OCI-LY7 (cell line): Measurements from ENCODE around the gene PRKN. TPM values are rescaled to one million over a fixed set of nuclear protein-coding genes. Genes with fewer than 3 reads are reported as not detected.
"Not testable (repeated sequence)": the region's sequence is repeated elsewhere in the genome, so short reads cannot be mapped to it uniquely, and the experiment has no call there.

Experiments used
- BruUV-seq: library from RNA; stranded (reverse); fragments of 400-500 nt; replicated peaks from 2 replicates; lab custom pipeline; 2021; lab: Mats Ljungman, UMichigan
- CTCF ChIA-PET: fragments of 300-600 bp; sonication (Branson Sonifier 250); formaldehyde crosslinking; loops from one replicate; lab custom pipeline; 2022; ENCODE audit warnings: antibody characterized with exemption; ENCODE audit not compliant: unreplicated experiment; lab: Charles Lee
- POLR2A ChIA-PET: fragments of 300-600 bp; sonication (Branson Sonifier 250); formaldehyde crosslinking; loops from one replicate; lab custom pipeline; 2022; ENCODE audit warnings: antibody characterized with exemption; lab: Charles Lee
- DNase-seq: peaks from one replicate; pipeline ENCODE4 v3.0.0-alpha.2; 2015; ENCODE audit warnings: low spot score
- H2AFZ ChIP-seq: fragments of 200-600 bp; sonication (generic), shearing (Covaris generic); 2 replicates; pipeline ENCODE4 v1.6.1; 2014; ENCODE audit warnings: mild to moderate bottlenecking, antibody characterized with exemption, low read length, moderate library complexity
- H3K27ac ChIP-seq: fragments of 200-600 bp; sonication (generic); 2 replicates; pipeline ENCODE4 v1.5.1; 2014; ENCODE audit warnings: mixed run types, low read depth, mild to moderate bottlenecking, moderate library complexity, low read length, inconsistent platforms; ENCODE audit not compliant: poor library complexity, severe bottlenecking
- H3K36me3 ChIP-seq: fragments of 200-600 bp; sonication (generic); 2 replicates; pipeline ENCODE4 v1.6.1; 2014; ENCODE audit warnings: mild to moderate bottlenecking, antibody characterized with exemption, low read length, moderate library complexity, mixed read lengths; ENCODE audit not compliant: insufficient read depth
- H3K4me1 ChIP-seq: fragments of 200-600 bp; sonication (generic); 2 replicates; pipeline ENCODE4 v1.5.1; 2014; ENCODE audit warnings: mild to moderate bottlenecking, low read length; ENCODE audit not compliant: insufficient read depth, poor library complexity, severe bottlenecking
- H3K4me2 ChIP-seq: fragments of 200-600 bp; sonication (generic); 2 replicates; pipeline ENCODE4 v1.6.1; 2014; ENCODE audit warnings: mild to moderate bottlenecking, low read length
- H3K4me3 ChIP-seq: fragments of 200-600 bp; sonication (generic); 2 replicates; pipeline ENCODE4 v1.5.1; 2014; ENCODE audit warnings: mild to moderate bottlenecking, low read depth, low read length; ENCODE audit not compliant: poor library complexity, severe bottlenecking
- H3K79me2 ChIP-seq: fragments of 200-600 bp; sonication (generic); 2 replicates; pipeline ENCODE4 v1.6.1; 2016; ENCODE audit warnings: low read depth, mild to moderate bottlenecking, low read length, moderate library complexity, mixed read lengths; ENCODE audit not compliant: insufficient read depth
- H3K9me2 ChIP-seq: fragments of 200-600 bp; sonication (generic); 2 replicates; pipeline ENCODE4 v1.6.1; 2016; ENCODE audit warnings: mild to moderate bottlenecking, low read length, mixed read lengths; ENCODE audit not compliant: insufficient read depth
- H3K9me3 ChIP-seq: fragments of 200-600 bp; sonication (generic); 2 replicates; pipeline ENCODE4 v1.6.1; 2014; ENCODE audit warnings: mild to moderate bottlenecking, mixed run types, low read length, mixed read lengths
- H4K20me1 ChIP-seq: fragments of 200-600 bp; sonication (generic); 2 replicates; pipeline ENCODE4 v1.6.1; 2014; ENCODE audit warnings: mild to moderate bottlenecking, antibody characterized with exemption, low read length, moderate library complexity, mixed read lengths; ENCODE audit not compliant: insufficient read depth
- EZH2phosphoT487 ChIP-seq: fragments of 200-600 bp; sonication (generic); IDR thresholded peaks from 2 replicates; pipeline ENCODE4 v1.6.1; 2018; ENCODE audit warnings: low read depth, borderline replicate concordance, mild to moderate bottlenecking, mixed run types, antibody characterized with exemption, low read length, moderate library complexity, mixed read lengths
- intact Hi-C: fragments of 100-400 bp; cut with micrococcal nuclease; formaldehyde crosslinking; loops from one replicate; pipeline ENCODE4 v1.10.0; 2022; ENCODE audit not compliant: unreplicated experiment
- total RNA-seq, 2 experiments: library from RNA; depleted of rRNA in 1 of 2; stranded (reverse); fragments of >200 nt in 1 of 2; shearing (Covaris generic) in 1 of 2; gene quantifications; 2 replicates each; pipeline ENCODE4 v1.2.3, GENCODE V29; 2014 to 2022
- TF ChIP-seq, protein P1 (sequence below): fragments of 200-600 bp; sonication (generic); conservative IDR thresholded peaks from 2 replicates; pipeline ENCODE4 v1.5.1; 2014; ENCODE audit warnings: mild to moderate bottlenecking, antibody characterized with exemption, low read length, moderate library complexity, mixed read lengths

PRKN gene
- total RNA-seq, 2 experiments from 2014 or later = 1.3 to 2.0 TPM

DNA sequence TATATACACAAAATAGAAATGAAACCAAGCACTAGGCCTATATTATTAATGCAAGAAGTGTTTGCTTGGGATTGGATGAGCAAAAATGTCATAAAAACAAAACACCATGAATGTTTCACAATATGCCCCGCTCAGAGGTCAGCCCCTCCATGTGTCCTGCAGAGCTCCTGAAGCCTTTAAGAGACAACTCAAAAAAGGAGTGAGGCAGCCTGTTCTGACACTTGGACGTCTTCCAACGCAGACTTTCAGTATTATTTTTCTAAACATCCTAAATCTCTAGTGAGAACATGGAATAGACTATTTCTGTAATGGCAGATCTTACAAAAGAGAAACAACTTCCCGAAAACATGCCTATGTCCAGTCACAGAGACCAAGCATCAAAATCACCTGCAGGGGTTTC is 322.6 kb downstream of the PRKN start:
- intact Hi-C loops = no loop called here
- POLR2A ChIA-PET = no interaction called here
- no TSS peak for BruUV-seq

DNA sequence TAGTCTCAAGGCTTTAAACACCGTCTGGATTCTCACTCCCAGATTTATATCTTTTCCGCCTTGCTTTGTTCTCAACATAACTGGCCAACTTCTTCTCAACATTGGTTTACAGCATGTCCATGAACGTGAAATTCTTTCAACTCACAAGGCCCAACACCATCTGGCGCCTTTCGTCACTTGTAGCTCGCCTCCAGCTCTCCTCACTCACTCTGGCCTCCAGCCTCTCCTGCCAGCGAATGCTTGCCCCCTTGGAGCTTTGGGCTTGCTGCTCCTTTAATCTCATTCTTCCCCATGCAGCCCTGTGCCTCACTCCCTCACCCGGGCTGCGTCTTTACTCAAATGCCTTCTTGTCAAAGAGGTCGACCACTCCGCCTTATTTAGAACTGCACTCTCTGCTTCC is 324.5 kb downstream of the PRKN start:
- H4K20me1 ChIP-seq = no peaks in the 10 kb centered on the region
- no peaks in the 10 kb centered on the region for H3K4me1 ChIP-seq
- no TSS peak for BruUV-seq
- no peak for DNase-seq
- no peaks in the 10 kb centered on the region for H3K9me3 ChIP-seq
- CTCF ChIA-PET = no interaction called here
- no peaks in the 10 kb centered on the region for H3K79me2 ChIP-seq
- no peaks in the 10 kb centered on the region for H3K36me3 ChIP-seq
- intact Hi-C loops = no loop called here
- POLR2A ChIA-PET = interaction anchor here (1.0 kb wide), 1 partner anchor 18 kb away, joined by 3 read pairs; no protein-coding TSS in a partner anchor
- H2AFZ ChIP-seq = no peak overlapping the region
- no peaks in the 10 kb centered on the region for H3K9me2 ChIP-seq
- TF ChIP-seq, protein P1, sequence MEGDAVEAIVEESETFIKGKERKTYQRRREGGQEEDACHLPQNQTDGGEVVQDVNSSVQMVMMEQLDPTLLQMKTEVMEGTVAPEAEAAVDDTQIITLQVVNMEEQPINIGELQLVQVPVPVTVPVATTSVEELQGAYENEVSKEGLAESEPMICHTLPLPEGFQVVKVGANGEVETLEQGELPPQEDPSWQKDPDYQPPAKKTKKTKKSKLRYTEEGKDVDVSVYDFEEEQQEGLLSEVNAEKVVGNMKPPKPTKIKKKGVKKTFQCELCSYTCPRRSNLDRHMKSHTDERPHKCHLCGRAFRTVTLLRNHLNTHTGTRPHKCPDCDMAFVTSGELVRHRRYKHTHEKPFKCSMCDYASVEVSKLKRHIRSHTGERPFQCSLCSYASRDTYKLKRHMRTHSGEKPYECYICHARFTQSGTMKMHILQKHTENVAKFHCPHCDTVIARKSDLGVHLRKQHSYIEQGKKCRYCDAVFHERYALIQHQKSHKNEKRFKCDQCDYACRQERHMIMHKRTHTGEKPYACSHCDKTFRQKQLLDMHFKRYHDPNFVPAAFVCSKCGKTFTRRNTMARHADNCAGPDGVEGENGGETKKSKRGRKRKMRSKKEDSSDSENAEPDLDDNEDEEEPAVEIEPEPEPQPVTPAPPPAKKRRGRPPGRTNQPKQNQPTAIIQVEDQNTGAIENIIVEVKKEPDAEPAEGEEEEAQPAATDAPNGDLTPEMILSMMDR = no peak
- no peak for TF ChIP-seq EZH2phosphoT487
- H3K4me2 ChIP-seq = no peak overlapping the region
- H3K27ac ChIP-seq = no peak overlapping the region
- H3K4me3 ChIP-seq = no peak overlapping the region

More for the DNA sequence above, 322.6 kb downstream of the PRKN start:
- Histone ChIP-seq H3K4me1 (no peaks in the 10 kb centered on the region), H3K9me2 (no peaks in the 10 kb centered on the region), H4K20me1 (no peaks in the 10 kb centered on the region), H3K4me3 (no peak overlapping the region), H3K36me3 (no peaks in the 10 kb centered on the region), H3K4me2 (no peak overlapping the region), H3K9me3 (no peaks in the 10 kb centered on the region), H2AFZ (no peak overlapping the region), H3K27ac (no peak overlapping the region), H3K79me2 (no peaks in the 10 kb centered on the region)
- DNase-seq = no peak
- CTCF ChIA-PET = no interaction called here
- TF ChIP-seq, protein P1 = no peak
- no peak for TF ChIP-seq EZH2phosphoT487

DNA sequence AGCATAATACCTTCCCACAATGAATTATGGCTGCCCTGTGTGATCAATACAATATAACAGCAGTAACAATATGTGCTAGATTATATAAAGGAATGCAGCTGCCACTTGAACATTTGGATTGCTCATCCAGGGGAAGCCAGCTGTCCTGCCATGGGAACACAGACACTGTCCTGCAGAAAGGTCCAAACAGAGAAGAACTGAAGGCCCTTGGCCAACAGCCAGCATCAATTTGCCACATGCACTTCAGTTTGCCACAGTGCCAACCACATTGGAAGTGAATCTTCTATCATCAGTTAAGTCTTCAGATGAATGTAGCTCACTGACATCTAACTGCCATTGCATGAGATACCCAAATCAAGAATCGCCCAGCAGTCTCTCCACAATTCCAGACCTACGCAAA is 332.4 kb downstream of the PRKN start:
- ChIA-PET CTCF (no interaction called here), POLR2A (interaction anchor here (0.6 kb wide), 1 partner anchor 18 kb away, joined by 3 read pairs; no protein-coding TSS in a partner anchor)
- intact Hi-C loops = no loop called here
- Histone ChIP-seq H3K4me1 (no peaks in the 10 kb centered on the region), H3K4me3 (no peak overlapping the region), H4K20me1 (no peaks in the 10 kb centered on the region), H3K9me3 (no peaks in the 10 kb centered on the region), H2AFZ (no peak overlapping the region), H3K4me2 (no peak overlapping the region), H3K36me3 (no peaks in the 10 kb centered on the region), H3K9me2 (no peaks in the 10 kb centered on the region), H3K79me2 (no peaks in the 10 kb centered on the region), H3K27ac (no peak overlapping the region)
- TF ChIP-seq, protein P1 = no peak
- TF ChIP-seq EZH2phosphoT487 = no peak
- no TSS peak for BruUV-seq
- DNase-seq = no peak

DNA sequence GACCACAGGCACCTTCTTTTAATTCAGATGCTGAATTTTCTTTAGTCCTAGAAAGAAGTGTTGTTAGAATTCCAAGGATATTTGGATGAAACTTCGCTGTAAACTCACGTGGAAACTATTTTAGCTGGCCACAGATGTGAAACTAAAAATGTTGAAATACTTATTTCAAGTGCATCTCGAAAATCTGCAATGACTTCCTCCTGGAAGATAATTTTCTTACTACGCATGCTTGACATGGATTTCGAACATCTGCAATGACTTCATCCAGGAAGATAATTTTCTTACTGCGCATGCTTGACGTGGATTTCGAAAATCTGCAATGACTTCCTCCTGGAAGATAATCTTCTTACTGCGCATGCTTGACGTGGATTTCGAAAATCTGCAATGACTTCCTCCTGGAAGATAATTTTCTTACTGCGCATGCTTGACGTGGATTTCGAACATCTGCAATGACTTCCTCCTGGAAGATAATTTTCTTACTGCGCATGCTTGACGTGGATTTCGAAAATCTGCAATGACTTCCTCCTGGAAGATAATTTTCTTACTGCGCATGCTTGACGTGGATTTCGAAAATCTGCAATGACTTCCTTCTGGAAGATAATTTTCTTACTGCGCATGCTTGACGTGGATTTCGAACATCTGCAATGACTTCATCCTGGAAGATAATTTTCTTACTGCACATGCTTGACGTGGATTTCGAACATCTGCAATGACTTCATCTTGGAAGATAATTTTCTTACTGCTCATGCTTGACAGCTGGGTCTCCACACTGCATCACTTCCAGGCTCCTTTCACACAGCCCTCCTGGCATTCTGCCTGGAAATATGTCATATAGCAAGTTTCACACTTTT is 336.4 kb downstream of the PRKN start:
- H3K27ac ChIP-seq, H3K4me1 ChIP-seq, POLR2A ChIA-PET: not testable (repeated sequence)

More for the DNA sequence above, 336.4 kb downstream of the PRKN start:
- BruUV-seq, CTCF ChIA-PET, intact Hi-C loops, H3K4me2 ChIP-seq, H3K9me2 ChIP-seq, H3K9me3 ChIP-seq, H2AFZ ChIP-seq, H3K4me3 ChIP-seq, DNase-seq, H3K36me3 ChIP-seq, H3K79me2 ChIP-seq, H4K20me1 ChIP-seq: not testable (repeated sequence)
